ENCODE results near the gene TMEM208.

DNA sequence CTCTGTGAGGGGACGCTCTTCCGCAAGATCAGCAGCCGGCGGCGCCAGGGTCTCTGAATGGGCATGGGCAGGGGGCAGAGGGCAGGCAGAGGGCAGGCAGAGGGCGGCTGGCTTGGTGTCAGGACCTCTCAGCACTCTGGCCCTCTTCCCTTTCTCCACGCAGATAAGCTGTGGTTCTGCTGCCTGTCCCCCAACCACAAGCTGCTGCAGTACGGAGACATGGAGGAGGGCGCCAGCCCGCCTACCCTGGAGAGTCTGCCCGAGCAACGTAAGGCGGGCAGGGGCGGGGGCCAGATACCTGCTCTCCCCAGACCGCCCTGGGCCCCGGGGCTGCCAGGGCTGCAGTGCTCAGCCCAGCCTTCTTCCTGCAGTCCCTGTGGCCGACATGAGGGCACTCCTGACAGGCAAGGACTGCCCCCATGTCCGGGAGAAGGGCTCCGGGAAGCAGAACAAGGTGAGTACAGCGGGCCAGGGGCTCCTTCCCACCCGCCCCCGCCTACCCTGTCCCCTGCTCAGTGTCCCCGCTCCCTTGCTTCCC is 23.9 kb upstream of the TMEM208 start:
- TF ChIP-seq POLR2AphosphoS5 (IDR thresholded peaks at IDR 0.05; ENCODE audit: borderline replicate concordance, low read depth, low read length) (no peak), EZH2 (IDR thresholded peaks at IDR 0.05) (no peak)
